ENCODE data around the gene MOB1B. TPM values are rescaled to one million over a fixed set of nuclear protein-coding genes. Genes with fewer than 3 reads are reported as not detected.
A peak's percentile ranks its signal among the peaks of the same experiment; 100 is the strongest.

MOB1B gene
- total and polyA plus RNA-seq, 2 of the 13 experiments (the other 11 are each of a cell fraction or from before 2014, with no cell fraction given) = 3.9 to 4.0 TPM

DNA sequence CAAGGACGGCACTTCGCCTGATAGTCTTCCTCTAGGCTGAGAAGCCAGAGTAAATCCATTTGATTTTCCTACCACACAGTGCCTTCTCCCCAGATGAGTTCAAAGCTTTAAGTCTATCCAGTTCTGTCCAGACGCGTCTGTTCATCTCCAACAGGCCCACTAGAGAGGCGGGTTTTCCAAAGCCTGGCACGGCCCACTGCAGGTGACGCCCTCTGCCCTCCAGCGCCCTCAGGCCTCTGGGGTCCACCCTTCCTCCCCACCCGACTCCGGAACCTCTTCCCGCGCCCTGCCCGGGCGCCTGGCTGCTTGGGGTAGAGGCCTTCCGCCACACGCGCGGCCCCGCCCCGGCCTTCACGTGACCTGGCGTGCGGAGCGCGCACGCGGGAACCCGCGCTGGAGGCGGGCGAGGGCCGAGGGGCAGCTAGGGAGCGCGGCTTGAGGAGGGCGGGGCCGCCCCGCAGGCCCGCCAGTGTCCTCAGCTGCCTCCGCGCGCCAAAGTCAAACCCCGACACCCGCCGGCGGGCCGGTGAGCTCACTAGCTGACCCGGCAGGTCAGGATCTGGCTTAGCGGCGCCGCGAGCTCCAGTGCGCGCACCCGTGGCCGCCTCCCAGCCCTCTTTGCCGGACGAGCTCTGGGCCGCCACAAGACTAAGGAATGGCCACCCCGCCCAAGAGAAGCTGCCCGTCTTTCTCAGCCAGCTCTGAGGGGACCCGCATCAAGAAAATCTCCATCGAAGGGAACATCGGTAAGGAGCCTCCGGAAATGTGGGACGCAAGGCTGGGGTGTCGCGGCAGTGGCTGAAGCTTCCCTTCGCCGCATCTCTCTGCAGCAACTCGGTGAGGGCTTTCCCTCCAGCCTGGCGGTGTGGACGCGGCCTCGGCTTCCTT, 91.3 kb downstream of the MOB1B start, which contains the start of gene DCK (continued):
- no peak; the same call in 1 of the 2 replicates for TF ChIP-seq ZNF607 (CRISPR knock-in tag; IDR thresholded peaks at IDR 0.05; ENCODE audit: borderline replicate concordance)
- TF ChIP-seq, protein P1, sequence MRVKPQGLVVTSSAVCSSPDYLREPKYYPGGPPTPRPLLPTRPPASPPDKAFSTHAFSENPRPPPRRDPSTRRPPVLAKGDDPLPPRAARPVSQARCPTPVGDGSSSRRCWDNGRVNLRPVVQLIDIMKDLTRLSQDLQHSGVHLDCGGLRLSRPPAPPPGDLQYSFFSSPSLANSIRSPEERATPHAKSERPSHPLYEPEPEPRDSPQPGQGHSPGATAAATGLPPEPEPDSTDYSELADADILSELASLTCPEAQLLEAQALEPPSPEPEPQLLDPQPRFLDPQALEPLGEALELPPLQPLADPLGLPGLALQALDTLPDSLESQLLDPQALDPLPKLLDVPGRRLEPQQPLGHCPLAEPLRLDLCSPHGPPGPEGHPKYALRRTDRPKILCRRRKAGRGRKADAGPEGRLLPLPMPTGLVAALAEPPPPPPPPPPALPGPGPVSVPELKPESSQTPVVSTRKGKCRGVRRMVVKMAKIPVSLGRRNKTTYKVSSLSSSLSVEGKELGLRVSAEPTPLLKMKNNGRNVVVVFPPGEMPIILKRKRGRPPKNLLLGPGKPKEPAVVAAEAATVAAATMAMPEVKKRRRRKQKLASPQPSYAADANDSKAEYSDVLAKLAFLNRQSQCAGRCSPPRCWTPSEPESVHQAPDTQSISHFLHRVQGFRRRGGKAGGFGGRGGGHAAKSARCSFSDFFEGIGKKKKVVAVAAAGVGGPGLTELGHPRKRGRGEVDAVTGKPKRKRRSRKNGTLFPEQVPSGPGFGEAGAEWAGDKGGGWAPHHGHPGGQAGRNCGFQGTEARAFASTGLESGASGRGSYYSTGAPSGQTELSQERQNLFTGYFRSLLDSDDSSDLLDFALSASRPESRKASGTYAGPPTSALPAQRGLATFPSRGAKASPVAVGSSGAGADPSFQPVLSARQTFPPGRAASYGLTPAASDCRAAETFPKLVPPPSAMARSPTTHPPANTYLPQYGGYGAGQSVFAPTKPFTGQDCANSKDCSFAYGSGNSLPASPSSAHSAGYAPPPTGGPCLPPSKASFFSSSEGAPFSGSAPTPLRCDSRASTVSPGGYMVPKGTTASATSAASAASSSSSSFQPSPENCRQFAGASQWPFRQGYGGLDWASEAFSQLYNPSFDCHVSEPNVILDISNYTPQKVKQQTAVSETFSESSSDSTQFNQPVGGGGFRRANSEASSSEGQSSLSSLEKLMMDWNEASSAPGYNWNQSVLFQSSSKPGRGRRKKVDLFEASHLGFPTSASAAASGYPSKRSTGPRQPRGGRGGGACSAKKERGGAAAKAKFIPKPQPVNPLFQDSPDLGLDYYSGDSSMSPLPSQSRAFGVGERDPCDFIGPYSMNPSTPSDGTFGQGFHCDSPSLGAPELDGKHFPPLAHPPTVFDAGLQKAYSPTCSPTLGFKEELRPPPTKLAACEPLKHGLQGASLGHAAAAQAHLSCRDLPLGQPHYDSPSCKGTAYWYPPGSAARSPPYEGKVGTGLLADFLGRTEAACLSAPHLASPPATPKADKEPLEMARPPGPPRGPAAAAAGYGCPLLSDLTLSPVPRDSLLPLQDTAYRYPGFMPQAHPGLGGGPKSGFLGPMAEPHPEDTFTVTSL (CRISPR knock-in tag; IDR thresholded peaks at IDR 0.05; ENCODE audit: borderline replicate concordance) = peak; percentile 36; the same call in 1 of the 2 replicates
- TF ChIP-seq MTF2 (CRISPR knock-in tag; IDR thresholded peaks at IDR 0.05; ENCODE audit: borderline replicate concordance) = 0 out of 2 replicates have a peak, but pooled peaks have one; percentile 57
- TF ChIP-seq ZMYM3 (CRISPR knock-in tag; IDR thresholded peaks at IDR 0.05) = 0 out of 2 replicates have a peak, but pooled peaks have one; percentile 22
- peak; percentile 3; the same call in 1 of the 2 replicates for TF ChIP-seq CEBPG (CRISPR knock-in tag; IDR thresholded peaks at IDR 0.05)
- TF ChIP-seq, protein P2, sequence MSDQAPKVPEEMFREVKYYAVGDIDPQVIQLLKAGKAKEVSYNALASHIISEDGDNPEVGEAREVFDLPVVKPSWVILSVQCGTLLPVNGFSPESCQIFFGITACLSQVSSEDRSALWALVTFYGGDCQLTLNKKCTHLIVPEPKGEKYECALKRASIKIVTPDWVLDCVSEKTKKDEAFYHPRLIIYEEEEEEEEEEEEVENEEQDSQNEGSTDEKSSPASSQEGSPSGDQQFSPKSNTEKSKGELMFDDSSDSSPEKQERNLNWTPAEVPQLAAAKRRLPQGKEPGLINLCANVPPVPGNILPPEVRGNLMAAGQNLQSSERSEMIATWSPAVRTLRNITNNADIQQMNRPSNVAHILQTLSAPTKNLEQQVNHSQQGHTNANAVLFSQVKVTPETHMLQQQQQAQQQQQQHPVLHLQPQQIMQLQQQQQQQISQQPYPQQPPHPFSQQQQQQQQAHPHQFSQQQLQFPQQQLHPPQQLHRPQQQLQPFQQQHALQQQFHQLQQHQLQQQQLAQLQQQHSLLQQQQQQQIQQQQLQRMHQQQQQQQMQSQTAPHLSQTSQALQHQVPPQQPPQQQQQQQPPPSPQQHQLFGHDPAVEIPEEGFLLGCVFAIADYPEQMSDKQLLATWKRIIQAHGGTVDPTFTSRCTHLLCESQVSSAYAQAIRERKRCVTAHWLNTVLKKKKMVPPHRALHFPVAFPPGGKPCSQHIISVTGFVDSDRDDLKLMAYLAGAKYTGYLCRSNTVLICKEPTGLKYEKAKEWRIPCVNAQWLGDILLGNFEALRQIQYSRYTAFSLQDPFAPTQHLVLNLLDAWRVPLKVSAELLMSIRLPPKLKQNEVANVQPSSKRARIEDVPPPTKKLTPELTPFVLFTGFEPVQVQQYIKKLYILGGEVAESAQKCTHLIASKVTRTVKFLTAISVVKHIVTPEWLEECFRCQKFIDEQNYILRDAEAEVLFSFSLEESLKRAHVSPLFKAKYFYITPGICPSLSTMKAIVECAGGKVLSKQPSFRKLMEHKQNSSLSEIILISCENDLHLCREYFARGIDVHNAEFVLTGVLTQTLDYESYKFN (CRISPR knock-in tag; conservative IDR thresholded peaks at IDR 0.05) = peak; percentile 69
- TF ChIP-seq, protein P3, sequence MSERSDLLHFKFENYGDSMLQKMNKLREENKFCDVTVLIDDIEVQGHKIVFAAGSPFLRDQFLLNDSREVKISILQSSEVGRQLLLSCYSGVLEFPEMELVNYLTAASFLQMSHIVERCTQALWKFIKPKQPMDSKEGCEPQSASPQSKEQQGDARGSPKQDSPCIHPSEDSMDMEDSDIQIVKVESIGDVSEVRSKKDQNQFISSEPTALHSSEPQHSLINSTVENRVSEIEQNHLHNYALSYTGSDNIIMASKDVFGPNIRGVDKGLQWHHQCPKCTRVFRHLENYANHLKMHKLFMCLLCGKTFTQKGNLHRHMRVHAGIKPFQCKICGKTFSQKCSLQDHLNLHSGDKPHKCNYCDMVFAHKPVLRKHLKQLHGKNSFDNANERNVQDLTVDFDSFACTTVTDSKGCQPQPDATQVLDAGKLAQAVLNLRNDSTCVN (CRISPR knock-in tag; IDR thresholded peaks at IDR 0.05; ENCODE audit: borderline replicate concordance) = no peak
- TF ChIP-seq FOXC1 (CRISPR knock-in tag; IDR thresholded peaks at IDR 0.05; ENCODE audit: borderline replicate concordance) = peak; percentile 85; the same call in 1 of the 2 replicates
- no peak for TF ChIP-seq RFX1 (IDR thresholded peaks at IDR 0.05)
- TF ChIP-seq ZNF160 (CRISPR knock-in tag; IDR thresholded peaks at IDR 0.05) = no peak
- TF ChIP-seq ZSCAN22 (CRISPR knock-in tag; IDR thresholded peaks at IDR 0.05) = no peak
- no peak for TF ChIP-seq NFE2 (CRISPR knock-in tag; IDR thresholded peaks at IDR 0.05)
- TF ChIP-seq, protein P4, sequence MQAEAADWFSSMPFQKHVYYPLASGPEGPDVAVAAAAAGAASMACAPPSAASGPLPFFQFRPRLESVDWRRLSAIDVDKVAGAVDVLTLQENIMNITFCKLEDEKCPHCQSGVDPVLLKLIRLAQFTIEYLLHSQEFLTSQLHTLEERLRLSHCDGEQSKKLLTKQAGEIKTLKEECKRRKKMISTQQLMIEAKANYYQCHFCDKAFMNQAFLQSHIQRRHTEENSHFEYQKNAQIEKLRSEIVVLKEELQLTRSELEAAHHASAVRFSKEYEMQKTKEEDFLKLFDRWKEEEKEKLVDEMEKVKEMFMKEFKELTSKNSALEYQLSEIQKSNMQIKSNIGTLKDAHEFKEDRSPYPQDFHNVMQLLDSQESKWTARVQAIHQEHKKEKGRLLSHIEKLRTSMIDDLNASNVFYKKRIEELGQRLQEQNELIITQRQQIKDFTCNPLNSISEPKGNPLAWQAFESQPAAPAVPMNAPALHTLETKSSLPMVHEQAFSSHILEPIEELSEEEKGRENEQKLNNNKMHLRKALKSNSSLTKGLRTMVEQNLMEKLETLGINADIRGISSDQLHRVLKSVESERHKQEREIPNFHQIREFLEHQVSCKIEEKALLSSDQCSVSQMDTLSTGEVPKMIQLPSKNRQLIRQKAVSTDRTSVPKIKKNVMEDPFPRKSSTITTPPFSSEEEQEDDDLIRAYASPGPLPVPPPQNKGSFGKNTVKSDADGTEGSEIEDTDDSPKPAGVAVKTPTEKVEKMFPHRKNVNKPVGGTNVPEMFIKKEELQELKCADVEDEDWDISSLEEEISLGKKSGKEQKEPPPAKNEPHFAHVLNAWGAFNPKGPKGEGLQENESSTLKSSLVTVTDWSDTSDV (CRISPR knock-in tag; IDR thresholded peaks at IDR 0.05) = no peak; the same call in 1 of the 2 replicates
- no peak for TF ChIP-seq ZNF720 (CRISPR knock-in tag; IDR thresholded peaks at IDR 0.05)
- TF ChIP-seq DNMT3B (CRISPR knock-in tag; conservative IDR thresholded peaks at IDR 0.05) = no peak
